Measurements from ENCODE around the gene ANKRD6.

DNA sequence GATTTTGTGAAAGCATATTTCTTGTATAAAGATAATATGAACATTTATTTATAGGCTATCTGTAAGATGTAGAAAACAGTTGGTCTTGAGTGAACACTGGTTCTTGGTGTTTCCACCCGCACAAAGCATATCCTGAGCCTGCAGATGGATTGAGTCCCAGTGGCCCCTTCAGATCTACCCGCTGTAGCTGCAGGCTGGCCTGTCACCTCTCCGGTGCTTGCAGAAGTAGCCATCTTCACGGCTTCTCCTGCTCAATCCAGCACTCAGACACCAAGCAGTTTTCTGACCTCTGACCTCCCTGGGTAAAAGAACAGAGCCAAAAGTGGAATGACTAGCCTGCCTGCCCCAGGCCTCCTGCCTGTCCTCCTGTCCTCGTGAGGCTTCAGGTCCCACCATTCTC, 182.9 kb downstream of the ANKRD6 start:
- TF ChIP-seq POLR2A (IDR thresholded peaks at IDR 0.05) (no peak), POLR2AphosphoS5 (IDR thresholded peaks at IDR 0.05) (no peak)
- TF ChIP-seq, protein P1, sequence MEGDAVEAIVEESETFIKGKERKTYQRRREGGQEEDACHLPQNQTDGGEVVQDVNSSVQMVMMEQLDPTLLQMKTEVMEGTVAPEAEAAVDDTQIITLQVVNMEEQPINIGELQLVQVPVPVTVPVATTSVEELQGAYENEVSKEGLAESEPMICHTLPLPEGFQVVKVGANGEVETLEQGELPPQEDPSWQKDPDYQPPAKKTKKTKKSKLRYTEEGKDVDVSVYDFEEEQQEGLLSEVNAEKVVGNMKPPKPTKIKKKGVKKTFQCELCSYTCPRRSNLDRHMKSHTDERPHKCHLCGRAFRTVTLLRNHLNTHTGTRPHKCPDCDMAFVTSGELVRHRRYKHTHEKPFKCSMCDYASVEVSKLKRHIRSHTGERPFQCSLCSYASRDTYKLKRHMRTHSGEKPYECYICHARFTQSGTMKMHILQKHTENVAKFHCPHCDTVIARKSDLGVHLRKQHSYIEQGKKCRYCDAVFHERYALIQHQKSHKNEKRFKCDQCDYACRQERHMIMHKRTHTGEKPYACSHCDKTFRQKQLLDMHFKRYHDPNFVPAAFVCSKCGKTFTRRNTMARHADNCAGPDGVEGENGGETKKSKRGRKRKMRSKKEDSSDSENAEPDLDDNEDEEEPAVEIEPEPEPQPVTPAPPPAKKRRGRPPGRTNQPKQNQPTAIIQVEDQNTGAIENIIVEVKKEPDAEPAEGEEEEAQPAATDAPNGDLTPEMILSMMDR (IDR thresholded peaks at IDR 0.05): no peak
